Measurements from ENCODE around the gene A3GALT2.
"Not testable (repeated sequence)": the region's sequence is repeated elsewhere in the genome, so short reads cannot be mapped to it uniquely, and the experiment has no call there.

Gene A3GALT2

GRCh38 chr1:33296082-33296458 is 24.8 kb downstream of the A3GALT2 start:
- DNase-seq (ENCODE audit: low read depth, low spot score), result no peak
- no peak overlapping the region for H3K27ac ChIP-seq

DNA sequence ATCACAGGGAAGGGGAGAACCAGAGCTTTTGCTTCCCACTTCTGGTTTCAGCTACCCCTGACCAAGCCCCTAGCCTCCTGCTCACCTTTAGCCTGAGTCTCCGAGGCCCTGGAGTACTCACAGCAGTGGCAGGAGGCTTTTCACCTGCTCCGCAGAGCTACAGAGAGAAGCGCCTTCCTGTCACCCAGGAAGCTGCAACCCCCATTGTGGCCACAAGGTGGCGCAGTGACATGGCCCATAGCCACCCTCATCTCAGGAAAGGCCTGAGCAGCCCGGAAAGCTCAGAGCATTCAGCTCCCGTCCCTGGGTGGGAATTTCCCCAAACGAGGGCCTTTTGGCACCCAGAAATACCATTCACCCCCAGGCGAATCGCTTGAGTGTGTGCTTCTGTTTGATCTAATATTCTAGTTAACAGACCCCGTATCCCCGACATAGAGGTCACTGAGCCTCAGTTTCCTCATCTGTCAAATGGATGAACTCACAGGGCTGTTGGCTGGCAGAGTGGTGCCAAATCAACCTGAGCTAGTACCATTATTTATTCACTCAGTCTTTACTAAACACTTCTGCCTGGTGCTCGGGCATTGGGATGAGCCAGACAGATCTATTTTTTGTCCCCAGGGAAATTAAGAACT is 25.3 kb downstream of the A3GALT2 start:
- no peak for DNase-seq (ENCODE audit: low read depth, low spot score)
- no peak overlapping the region for H3K27ac ChIP-seq

GRCh38 chr1:33295023-33295422 is 25.9 kb downstream of the A3GALT2 start:
- DNase-seq (ENCODE audit: low read depth, low spot score), result no peak
- H3K27ac ChIP-seq, result no peak overlapping the region

GRCh38 chr1:33294071-33295010 is 26.6 kb downstream of the A3GALT2 start:
- H3K27ac ChIP-seq, result no peak overlapping the region
- no peak for DNase-seq (ENCODE audit: low read depth, low spot score)

- DNase-seq (ENCODE audit: low read depth, low spot score), result no peak
- no peak overlapping the region for H3K27ac ChIP-seq
Observed at GRCh38 chr1:33292726-33293340, 28.1 kb downstream of the A3GALT2 start.

DNA sequence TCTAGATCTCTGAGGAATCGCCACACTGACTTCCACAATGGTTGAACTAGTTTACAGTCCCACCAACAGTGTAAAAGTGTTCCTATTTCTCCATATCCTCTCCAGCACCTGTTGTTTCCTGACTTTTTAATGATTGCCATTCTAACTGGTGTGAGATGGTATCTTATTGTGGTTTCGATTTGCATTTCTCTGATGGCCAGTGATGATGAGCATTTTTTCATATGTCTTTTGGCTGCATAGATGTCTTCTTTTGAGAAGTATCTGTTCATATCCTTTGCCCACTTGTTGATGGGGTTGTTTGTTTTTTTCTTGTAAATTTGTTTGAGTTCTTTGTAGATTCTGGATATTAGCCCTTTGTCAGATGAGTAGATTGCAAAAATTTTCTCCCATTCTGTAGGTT is 30.3 kb downstream of the A3GALT2 start:
- DNase-seq (ENCODE audit: low read depth, low spot score); H3K27ac ChIP-seq: not testable (repeated sequence)

- H3K27ac ChIP-seq, result no peak overlapping the region
- DNase-seq (ENCODE audit: low read depth, low spot score), result no peak
Observed at GRCh38 chr1:33289858-33290154, 31.1 kb downstream of the A3GALT2 start.

GRCh38 chr1:33288976-33289857 is 31.7 kb downstream of the A3GALT2 start:
- DNase-seq (ENCODE audit: low read depth, low spot score), result no peak
- no peak overlapping the region for H3K27ac ChIP-seq

GRCh38 chr1:33287317-33287716 is 33.6 kb downstream of the A3GALT2 start:
- no peak overlapping the region for H3K27ac ChIP-seq

DNA sequence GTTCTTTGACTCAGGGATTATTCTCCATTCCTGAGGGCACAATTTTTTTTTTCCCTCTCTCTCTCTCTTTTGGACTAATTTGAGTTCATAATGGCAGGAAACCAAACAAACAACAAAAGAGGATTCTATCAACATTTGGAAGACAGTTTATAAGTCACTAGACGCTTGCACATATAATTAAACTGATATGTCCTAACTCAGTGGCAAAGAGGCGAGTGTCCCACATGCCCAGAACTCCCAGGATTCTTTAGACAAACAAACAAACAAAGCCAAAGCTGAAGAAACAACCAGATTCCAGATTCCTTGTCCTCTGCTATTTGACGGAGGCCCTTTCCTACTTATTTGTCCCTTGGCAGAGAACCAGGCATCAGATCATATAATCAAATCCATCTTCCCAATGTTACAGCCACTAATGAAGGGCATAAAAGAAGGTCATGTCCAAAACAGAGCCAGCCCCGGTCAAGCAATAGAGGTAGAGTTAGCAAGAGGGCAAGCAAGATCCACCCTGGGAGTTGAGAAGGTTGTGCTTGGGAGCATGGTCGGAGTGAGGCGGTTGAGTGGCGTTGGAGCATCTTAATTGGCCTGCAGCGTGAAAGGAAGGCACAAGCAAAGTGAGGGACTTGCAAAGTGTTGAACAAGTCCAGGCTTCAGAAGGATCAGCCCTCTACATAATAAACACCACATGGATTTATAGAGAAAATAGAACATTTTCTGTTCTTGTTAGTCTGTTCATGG is 34.3 kb downstream of the A3GALT2 start:
- DNase-seq (ENCODE audit: low read depth, low spot score), result no peak
- no peak overlapping the region for H3K27ac ChIP-seq

More at GRCh38 chr1:33287317-33287716, 33.6 kb downstream of the A3GALT2 start:
- no peak for DNase-seq (ENCODE audit: low read depth, low spot score)

GRCh38 chr1:33284049-33284448 is 36.8 kb downstream of the A3GALT2 start:
- no peak for DNase-seq (ENCODE audit: low read depth, low spot score)
- H3K27ac ChIP-seq, result no peak overlapping the region

DNA sequence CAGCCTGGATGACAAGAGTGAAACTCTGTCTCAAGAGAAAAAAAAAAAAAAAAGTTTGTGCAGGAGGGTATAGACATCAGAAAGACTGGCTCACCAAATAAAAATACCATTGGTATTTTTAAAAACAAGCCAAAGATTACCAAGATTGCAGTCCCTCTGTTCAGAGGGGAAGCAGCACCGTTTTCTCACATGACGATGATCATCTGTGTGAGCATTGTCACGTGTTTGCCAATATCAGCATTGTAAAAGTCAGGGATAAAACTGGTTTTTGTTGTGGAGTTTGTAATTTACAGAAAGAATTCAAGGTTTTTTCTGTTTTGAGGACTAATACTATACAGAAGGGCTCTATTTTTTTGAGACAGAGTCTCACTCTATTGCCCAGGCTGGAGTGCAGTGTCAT is 38.1 kb downstream of the A3GALT2 start:
- no peak overlapping the region for H3K27ac ChIP-seq
- no peak for DNase-seq (ENCODE audit: low read depth, low spot score)

GRCh38 chr1:33281554-33282303 is 39.2 kb downstream of the A3GALT2 start:
- no peak overlapping the region for H3K27ac ChIP-seq
- no peak for DNase-seq (ENCODE audit: low read depth, low spot score)

- no peak overlapping the region for H3K27ac ChIP-seq
- DNase-seq (ENCODE audit: low read depth, low spot score), result no peak
Observed at GRCh38 chr1:33280091-33280661, 40.7 kb downstream of the A3GALT2 start.

- H3K27ac ChIP-seq, result no peak overlapping the region
- DNase-seq (ENCODE audit: low read depth, low spot score), result no peak
Observed at GRCh38 chr1:33277488-33278084, 43.3 kb downstream of the A3GALT2 start.

DNA sequence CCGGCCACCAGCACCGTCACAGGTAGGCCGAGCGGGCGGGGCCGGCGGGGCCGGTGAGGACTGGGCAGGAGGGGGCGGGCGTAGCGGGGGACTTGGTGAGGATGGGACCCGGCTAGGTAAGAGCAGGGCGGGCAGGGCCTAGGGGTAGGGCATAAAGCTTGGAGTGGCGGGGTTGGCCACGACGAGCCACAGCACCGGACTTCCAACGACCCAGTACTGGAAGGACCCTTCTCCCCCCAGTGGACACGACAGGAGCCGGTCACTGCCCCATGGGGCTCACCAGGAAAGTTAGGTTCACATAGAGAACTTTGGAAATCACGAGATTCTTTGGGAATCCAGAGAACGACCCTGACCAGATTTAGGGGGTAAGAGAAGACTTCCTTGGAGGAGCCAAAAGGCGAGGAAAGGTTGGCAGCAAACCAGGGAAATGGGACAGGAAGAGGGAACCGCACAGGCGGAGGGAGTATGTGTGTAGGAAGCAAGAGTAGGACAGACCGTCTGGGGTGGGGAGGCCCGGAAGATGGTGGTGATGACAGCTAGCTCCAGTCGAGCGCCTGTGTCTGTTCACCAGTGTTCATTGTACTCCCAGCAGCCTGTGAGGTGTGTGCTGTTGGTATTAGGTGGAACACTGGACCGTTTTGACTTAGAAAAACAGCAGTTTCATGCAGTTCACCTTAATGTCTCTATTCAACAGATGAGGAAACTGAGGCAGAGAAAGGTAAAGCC is 44.2 kb downstream of the A3GALT2 start:
- DNase-seq (ENCODE audit: low read depth, low spot score), result no peak
- no peak overlapping the region for H3K27ac ChIP-seq

DNA sequence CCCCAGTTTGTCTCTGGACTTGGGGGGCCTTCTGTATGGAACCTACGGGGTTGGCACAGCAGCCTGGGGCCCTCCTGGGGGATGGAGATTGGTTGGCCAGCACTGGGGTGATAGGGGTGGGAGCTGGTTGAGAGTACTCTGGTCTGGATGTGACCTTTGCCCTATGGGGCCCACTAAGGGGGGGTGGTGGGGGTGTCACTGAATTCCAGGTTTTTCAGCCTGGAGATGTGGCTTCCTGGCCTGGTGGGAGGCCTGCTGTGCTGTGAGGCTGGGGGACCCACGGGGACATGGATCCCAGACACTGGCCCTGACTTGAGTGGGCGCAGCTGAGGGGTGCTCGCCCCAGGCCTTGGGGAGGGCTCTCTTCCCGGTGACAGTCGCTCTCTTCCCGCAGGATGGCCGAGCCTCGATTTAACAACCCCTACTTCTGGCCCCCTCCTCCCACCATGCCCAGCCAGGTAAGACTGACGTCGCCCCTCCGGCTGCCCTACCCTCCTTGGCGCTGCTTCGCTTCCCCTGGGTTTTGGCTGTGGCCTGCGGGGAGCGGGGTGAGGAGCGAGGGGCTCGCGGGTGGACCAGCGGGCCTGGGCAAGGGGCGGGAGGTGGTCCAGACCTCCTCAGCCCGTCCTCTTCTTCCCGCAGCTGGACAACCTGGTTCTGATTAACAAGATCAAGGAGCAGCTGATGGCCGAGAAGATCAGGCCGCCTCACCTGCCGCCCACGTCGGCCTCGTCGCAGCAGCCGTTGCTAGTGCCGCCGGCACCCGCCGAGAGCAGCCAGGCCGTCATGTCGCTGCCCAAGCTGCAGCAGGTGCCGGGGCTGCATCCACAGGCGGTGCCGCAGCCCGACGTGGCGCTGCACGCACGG is 45.0 kb downstream of the A3GALT2 start:
- DNase-seq (ENCODE audit: low read depth, low spot score), result no peak
- H3K27ac ChIP-seq, result no peak overlapping the region

Data from epithelial cell of prostate (primary cell).